OCI-LY7 (cell line): ENCODE measurements around the gene TIGD3.

Experiments used
- CTCF ChIP-seq: fragments of 200-600 bp; sonication (generic); conservative IDR thresholded peaks from 2 replicates; pipeline ENCODE4 v1.5.1; 2014; ENCODE audit warnings: mild to moderate bottlenecking, antibody characterized with exemption, low read length, moderate library complexity, mixed read lengths
- EZH2phosphoT487 ChIP-seq: fragments of 200-600 bp; sonication (generic); IDR thresholded peaks from 2 replicates; pipeline ENCODE4 v1.6.1; 2018; ENCODE audit warnings: low read depth, borderline replicate concordance, mild to moderate bottlenecking, mixed run types, antibody characterized with exemption, low read length, moderate library complexity, mixed read lengths

GRCh38 chr11:65401803-65402248 is 47.3 kb downstream of the TIGD3 start:
- no peak for TF ChIP-seq CTCF
- no peak for TF ChIP-seq EZH2phosphoT487
